Tibial artery (tissue), 4 donors: ENCODE results near the gene EIF4B.

Source experiments
- DNase-seq, 2 donors: peaks; one replicate each; pipeline ENCODE4 v3.0.0-alpha.2; 2019
- H3K27ac ChIP-seq, 2 donors: fragments of 200-600 bp; sonication (generic) in 1 of 2; 1 replicate in 1 of 2; 2 replicates in 1 of 2; pipeline ENCODE4 v1.5.1; 2018 to 2019; ENCODE audit warnings: mild to moderate bottlenecking in 1 of 2
- H3K27me3 ChIP-seq, 2 donors: fragments of 200-600 bp; sonication (generic) in 1 of 2; one replicate each; pipeline versions ENCODE4 v1.5.1 to v1.6.0; 2016 to 2019
- H3K36me3 ChIP-seq, 3 donors: fragments of 200-600 bp; sonication (generic) in 2 of 3; one replicate each; pipeline ENCODE4 v1.5.1; 2016 to 2019; ENCODE audit warnings: mild to moderate bottlenecking in 2 of 3
- H3K4me1 ChIP-seq, 4 donors: fragments of 200-600 bp; sonication (generic) in 2 of 4; 1 replicate in 3 of 4; 2 replicates in 1 of 4; pipeline ENCODE4 v1.5.1; 2016 to 2019
- H3K4me3 ChIP-seq, 2 donors: fragments of 200-600 bp; sonication (generic) in 1 of 2; 1 replicate in 1 of 2; 2 replicates in 1 of 2; pipeline ENCODE4 v1.5.1; 2018 to 2019; ENCODE audit warnings: mild to moderate bottlenecking in 2 of 2
- H3K9me3 ChIP-seq, 3 donors: fragments of 200-600 bp; sonication (generic) in 1 of 3; one replicate each; pipeline ENCODE4 v1.5.1; 2016 to 2019
- intact Hi-C: fragments of 100-400 bp; cut with DNase I; formaldehyde crosslinking; loops from one replicate; pipeline ENCODE4 v1.15.0; 2023; ENCODE audit warnings: low total_unique reads
- TF ChIP-seq, protein P1 (sequence below), 2 experiments: fragments of 200-600 bp in 1 of 2; fragments of 450-650 bp in 1 of 2; IDR thresholded peaks; one replicate each; pipeline ENCODE4 v1.5.1; 2017 to 2019; ENCODE audit warnings: antibody characterized with exemption in 2 of 2, mild to moderate bottlenecking in 1 of 2, moderate library complexity in 1 of 2

EIF4B gene

DNA sequence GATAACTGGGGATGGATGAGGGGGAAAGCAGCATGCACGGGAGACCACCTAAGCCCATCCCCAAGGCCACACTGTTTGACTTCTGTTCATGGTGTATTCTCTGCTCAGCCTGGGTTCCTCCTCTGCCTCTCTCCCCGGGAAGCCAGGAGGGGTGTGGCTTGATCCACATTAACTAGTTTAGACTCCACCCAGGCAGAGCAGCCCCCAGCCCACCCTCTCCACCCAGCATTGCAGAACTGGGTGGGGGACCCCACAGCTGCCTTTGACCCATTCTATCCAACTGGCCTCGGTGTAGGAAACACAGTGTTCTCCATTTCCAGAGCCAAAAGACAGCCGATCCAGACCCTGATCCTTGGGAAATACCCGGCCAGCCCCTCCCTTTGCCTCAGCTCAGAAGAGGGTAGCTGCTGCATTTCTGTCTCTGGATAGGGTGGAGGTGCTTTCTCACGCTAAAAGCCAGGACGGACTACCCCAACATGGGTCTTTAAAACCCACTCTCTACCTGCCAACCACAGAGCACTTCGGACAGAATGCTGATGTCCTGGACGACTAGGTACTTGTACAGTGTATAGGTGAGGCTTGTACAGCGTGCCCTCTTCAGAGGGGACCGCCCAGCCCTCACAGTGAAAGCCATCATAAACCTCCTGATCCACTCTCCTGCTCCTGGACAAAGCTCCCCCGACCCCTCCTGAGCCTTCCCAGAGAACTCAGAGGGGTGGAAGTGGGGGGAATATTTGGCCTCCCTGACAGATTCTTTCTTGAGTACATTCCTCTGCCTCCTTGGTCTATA, 63.6 kb downstream of the EIF4B start:
- intact Hi-C loops, result loop anchor here (5.0 kb wide), 1 partner anchor 127 kb away; no protein-coding TSS in a partner anchor
- TF ChIP-seq, protein P1, sequence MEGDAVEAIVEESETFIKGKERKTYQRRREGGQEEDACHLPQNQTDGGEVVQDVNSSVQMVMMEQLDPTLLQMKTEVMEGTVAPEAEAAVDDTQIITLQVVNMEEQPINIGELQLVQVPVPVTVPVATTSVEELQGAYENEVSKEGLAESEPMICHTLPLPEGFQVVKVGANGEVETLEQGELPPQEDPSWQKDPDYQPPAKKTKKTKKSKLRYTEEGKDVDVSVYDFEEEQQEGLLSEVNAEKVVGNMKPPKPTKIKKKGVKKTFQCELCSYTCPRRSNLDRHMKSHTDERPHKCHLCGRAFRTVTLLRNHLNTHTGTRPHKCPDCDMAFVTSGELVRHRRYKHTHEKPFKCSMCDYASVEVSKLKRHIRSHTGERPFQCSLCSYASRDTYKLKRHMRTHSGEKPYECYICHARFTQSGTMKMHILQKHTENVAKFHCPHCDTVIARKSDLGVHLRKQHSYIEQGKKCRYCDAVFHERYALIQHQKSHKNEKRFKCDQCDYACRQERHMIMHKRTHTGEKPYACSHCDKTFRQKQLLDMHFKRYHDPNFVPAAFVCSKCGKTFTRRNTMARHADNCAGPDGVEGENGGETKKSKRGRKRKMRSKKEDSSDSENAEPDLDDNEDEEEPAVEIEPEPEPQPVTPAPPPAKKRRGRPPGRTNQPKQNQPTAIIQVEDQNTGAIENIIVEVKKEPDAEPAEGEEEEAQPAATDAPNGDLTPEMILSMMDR (IDR thresholded peaks at IDR 0.05), result no peak
- Histone ChIP-seq H3K4me3 (peak overlapping the region in 1 of 2 donors; percentile 1), H3K36me3 (peaks cover 7 to 76% (median 19%) of the 10 kb centered on the region in 3 donors), H3K9me3 (no peaks in the 10 kb centered on the region), H3K27me3 (no peaks in the 10 kb centered on the region), H3K27ac (peak overlapping the region; percentile 93 to 99), H3K4me1 (peaks cover 15 to 98% (median 80%) of the 10 kb centered on the region in 4 donors)
- peak; percentile 81 to 90 for DNase-seq

- TF ChIP-seq, protein P1 (IDR thresholded peaks at IDR 0.05), result no peak
- Histone ChIP-seq H3K4me3 (no peak overlapping the region), H3K36me3 (peaks cover 18 to 80% (median 30%) of the 10 kb centered on the region in 3 donors), H3K4me1 (peaks cover 15 to 92% (median 69%) of the 10 kb centered on the region in 4 donors), H3K9me3 (no peaks in the 10 kb centered on the region), H3K27me3 (no peaks in the 10 kb centered on the region), H3K27ac (peak overlapping the region; percentile 93 to 99)
- peak in 1 of 2 donors; percentile 67 for DNase-seq
- intact Hi-C loops, result no loop called here
These were observed 64.7 kb downstream of the EIF4B start for GRCh38 chr12:53070877-53071492.

- DNase-seq, result peak; percentile 89 to 91
- H3K36me3 ChIP-seq, result peaks cover 27 to 81% (median 39%) of the 10 kb centered on the region in 3 donors
- H3K27me3 ChIP-seq, result no peaks in the 10 kb centered on the region
- H3K9me3 ChIP-seq, result no peaks in the 10 kb centered on the region
- H3K27ac ChIP-seq, result peak overlapping the region; percentile 93 to 99
- TF ChIP-seq, protein P1 (IDR thresholded peaks at IDR 0.05), result no peak
- H3K4me3 ChIP-seq, result peak overlapping the region in 1 of 2 donors; percentile 20
- peaks cover 15 to 93% (median 67%) of the 10 kb centered on the region in 4 donors for H3K4me1 ChIP-seq
- intact Hi-C loops, result no loop called here
These were observed 65.6 kb downstream of the EIF4B start for GRCh38 chr12:53071591-53072551.

DNA sequence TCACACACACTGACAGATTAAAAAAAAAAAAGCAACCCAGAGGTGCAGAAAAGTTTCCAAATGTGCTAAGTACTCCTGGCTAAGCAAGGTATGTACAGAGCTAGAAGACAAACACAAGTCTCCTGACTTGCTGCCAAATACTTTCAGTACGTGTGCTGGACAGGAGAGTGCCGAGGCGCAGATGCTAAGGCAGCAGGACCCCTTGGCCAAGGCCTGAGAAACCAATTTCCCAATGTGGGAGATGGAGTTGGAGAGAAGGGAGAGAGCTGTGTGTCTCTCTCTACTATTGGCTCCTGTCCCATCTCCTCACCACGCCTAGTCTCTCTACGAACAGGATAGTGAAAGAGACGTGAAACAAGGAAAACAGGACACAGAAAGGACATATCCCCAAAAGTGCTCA, 67.6 kb downstream of the EIF4B start:
- Histone ChIP-seq H3K36me3 (peaks cover 28 to 64% (median 34%) of the 10 kb centered on the region in 3 donors), H3K27me3 (no peaks in the 10 kb centered on the region), H3K4me1 (peaks cover 15 to 91% (median 73%) of the 10 kb centered on the region in 4 donors), H3K4me3 (no peak overlapping the region), H3K27ac (peak overlapping the region; percentile 54 to 99), H3K9me3 (no peaks in the 10 kb centered on the region)
- TF ChIP-seq, protein P1 (IDR thresholded peaks at IDR 0.05), result no peak
- peak; percentile 53 to 64 for DNase-seq
- intact Hi-C loops, result no loop called here
